HepG2 (cell line): Measurements from ENCODE around the gene NTM. TPM values are rescaled to one million over a fixed set of nuclear protein-coding genes. Genes with fewer than 3 reads are reported as not detected.
"Not testable (repeated sequence)": the region's sequence is repeated elsewhere in the genome, so short reads cannot be mapped to it uniquely, and the experiment has no call there.

Experiments used
- ATAC-seq: fragments of 200-7000 bp; cut with Tn5 transposase; 3 replicates; pipeline ENCODE4 v1.9.1; 2020; ENCODE audit warnings: mild to moderate bottlenecking, moderate library complexity
- BruUV-seq: library from RNA; stranded (reverse); fragments of 400-500 nt; replicated peaks from 2 replicates; lab custom pipeline; 2021; lab: Mats Ljungman, UMichigan
- CTCF ChIA-PET: fragments of 300-600 bp; formaldehyde crosslinking; extraction: SDS; loops from one replicate; lab custom pipeline; 2021; ENCODE audit warnings: low total read pairs, inconsistent platforms, low intra/inter-chr PET ratio; lab: Yijun Ruan, JAX
- POLR2A ChIA-PET: fragments of 350-600 bp; sonication (Branson Sonifier 250); formaldehyde crosslinking; loops from one replicate; lab custom pipeline; 2020; ENCODE audit warnings: antibody characterized with exemption, inconsistent platforms; lab: Yijun Ruan, JAX
- DNase-seq: peaks from one replicate; pipeline ENCODE4 v3.0.0-alpha.2; 2015; ENCODE audit warnings: low spot score
- FAIRE-seq: peaks from 3 replicates; lab custom pipeline; 2011; peaks lifted over from hg19 to GRCh38; lab: Jason Lieb, UNC
- H2AFZ ChIP-seq: one replicate; pipeline ENCODE4 v1.6.1; 2011; ENCODE audit warnings: low read length, inconsistent platforms
- H3K27ac ChIP-seq: fragments of 300-600 bp; 3 replicates; pipeline ENCODE4 v1.8.0; 2011; ENCODE audit warnings: mixed run types, mild to moderate bottlenecking, mixed read lengths, low read length, inconsistent platforms; ENCODE audit not compliant: insufficient read depth; ENCODE audit errors: extremely low read length
- H3K27me3 ChIP-seq, 2 experiments: fragments of 200-600 bp in 1 of 2; 2 replicates in 1 of 2; 3 replicates in 1 of 2; pipeline versions ENCODE4 v1.6.0 to v1.8.0; 2011; ENCODE audit warnings: low read length in 2 of 2, mild to moderate bottlenecking in 2 of 2, moderate library complexity in 2 of 2, inconsistent platforms in 1 of 2; ENCODE audit not compliant: insufficient read depth in 2 of 2, control insufficient read depth in 1 of 2
- H3K36me3 ChIP-seq, 2 experiments: fragments of 200-600 bp in 1 of 2; replicated peaks in 1 of 2; 2 replicates in 1 of 2; 3 replicates in 1 of 2; pipeline versions ENCODE4 v1.5.1 to v1.8.0; 2011; ENCODE audit warnings: low read length in 2 of 2, inconsistent platforms in 1 of 2; ENCODE audit not compliant: insufficient read depth in 2 of 2, control insufficient read depth in 1 of 2
- H3K4me1 ChIP-seq: 2 replicates; pipeline ENCODE4 v1.5.1; 2012; ENCODE audit warnings: low read length, inconsistent platforms; ENCODE audit not compliant: insufficient read depth
- H3K4me2 ChIP-seq: 2 replicates; pipeline ENCODE4 v1.6.0; 2011; ENCODE audit warnings: low read depth, low read length, inconsistent platforms
- H3K4me3 ChIP-seq, 3 experiments: fragments of 200-600 bp in 1 of 3; sonication (generic), shearing (Covaris generic) in 1 of 3; replicated peaks in 1 of 3; 2 replicates each; pipeline ENCODE4 v1.5.1; 2011 to 2016; ENCODE audit warnings: low read length in 3 of 3, inconsistent platforms in 2 of 3, low read depth in 2 of 3, mild to moderate bottlenecking in 2 of 3, control low read depth in 1 of 3, mixed read lengths in 1 of 3; ENCODE audit not compliant: insufficient read depth in 1 of 3
- H3K79me2 ChIP-seq: one replicate; pipeline ENCODE4 v1.6.1; 2011; ENCODE audit warnings: low read length, inconsistent platforms; ENCODE audit not compliant: insufficient read depth
- H3K9ac ChIP-seq: 2 replicates; pipeline ENCODE4 v1.6.0; 2011; ENCODE audit warnings: mild to moderate bottlenecking, low read depth, low read length, inconsistent platforms; ENCODE audit not compliant: insufficient read depth
- H3K9me3 ChIP-seq: 2 replicates; pipeline ENCODE4 v1.5.1; 2012; ENCODE audit warnings: mild to moderate bottlenecking, low read length
- H4K20me1 ChIP-seq: 2 replicates; pipeline ENCODE4 v1.6.0; 2011; ENCODE audit warnings: inconsistent platforms, mild to moderate bottlenecking, low read length, moderate library complexity; ENCODE audit not compliant: insufficient read depth
- GABPB1 ChIP-seq: IDR thresholded peaks from 2 replicates; pipeline ENCODE4 v1.6.1; 2016; ENCODE audit warnings: mild to moderate bottlenecking, missing genetic modification reagents, moderate library complexity, missing compliant biosample characterization
- HNF4A ChIP-seq: sonication (generic); formaldehyde crosslinking; IDR thresholded peaks from 2 replicates; pipeline ENCODE4 v1.4.0; 2020; ENCODE audit warnings: missing genetic modification reagents
- MEIS2 ChIP-seq: sonication (generic); formaldehyde crosslinking; IDR thresholded peaks from 2 replicates; pipeline ENCODE4 v1.9.0; 2021; ENCODE audit warnings: mild to moderate bottlenecking, missing genetic modification reagents
- NCOR1 ChIP-seq: fragments of 200-600 bp; sonication (generic); IDR thresholded peaks from 2 replicates; pipeline ENCODE4 v1.7.0; 2017; ENCODE audit warnings: antibody characterized with exemption, low read length, borderline replicate concordance
- NONO ChIP-seq, 2 experiments: fragments of 450-650 bp in 1 of 2; sonication (generic) in 1 of 2; formaldehyde crosslinking in 1 of 2; IDR thresholded peaks in 1 of 2; conservative IDR thresholded peaks in 1 of 2; 2 replicates each; pipeline versions ENCODE4 v1.6.1 to v1.8.0; 2017 to 2022; ENCODE audit warnings: mild to moderate bottlenecking in 1 of 2, missing genetic modification reagents in 1 of 2, moderate library complexity in 1 of 2
- PHF21A ChIP-seq: sonication (generic); formaldehyde crosslinking; IDR thresholded peaks from 2 replicates; pipeline ENCODE4 v1.5.0; 2020; ENCODE audit warnings: mild to moderate bottlenecking, missing genetic modification reagents
- POGZ ChIP-seq: sonication (generic); formaldehyde crosslinking; IDR thresholded peaks from 2 replicates; pipeline ENCODE4 v1.4.0; 2020; ENCODE audit warnings: mild to moderate bottlenecking, missing genetic modification reagents
- REXO4 ChIP-seq: sonication (generic); formaldehyde crosslinking; IDR thresholded peaks from 2 replicates; pipeline ENCODE4 v1.8.0; 2022; ENCODE audit warnings: missing genetic modification reagents, mild to moderate bottlenecking, borderline replicate concordance
- STAG1 ChIP-seq: sonication (generic); formaldehyde crosslinking; IDR thresholded peaks from 2 replicates; pipeline ENCODE4 v1.4.0; 2020; ENCODE audit warnings: missing genetic modification reagents
- TCF7L2 ChIP-seq: IDR thresholded peaks from 2 replicates; pipeline ENCODE4 v1.6.1; 2011; ENCODE audit warnings: mild to moderate bottlenecking, low read depth, low read length, moderate library complexity
- ZBTB20 ChIP-seq: sonication (generic); formaldehyde crosslinking; IDR thresholded peaks from 2 replicates; pipeline ENCODE4 v1.8.1; 2023; ENCODE audit warnings: missing genetic modification reagents, low read depth, mild to moderate bottlenecking, borderline replicate concordance
- ZFP62 ChIP-seq: sonication (generic); formaldehyde crosslinking; IDR thresholded peaks from 2 replicates; pipeline ENCODE4 v1.4.0; 2020; ENCODE audit warnings: missing genetic modification reagents
- ZNF383 ChIP-seq: sonication (generic); formaldehyde crosslinking; IDR thresholded peaks from 2 replicates; pipeline ENCODE4 v1.4.0; 2020; ENCODE audit warnings: missing genetic modification reagents, mild to moderate bottlenecking, borderline replicate concordance
- ZNF501 ChIP-seq: sonication (generic); formaldehyde crosslinking; IDR thresholded peaks from 2 replicates; pipeline ENCODE4 v1.5.1; 2020; ENCODE audit warnings: mild to moderate bottlenecking, moderate library complexity, missing genetic modification reagents
- ZNF629 ChIP-seq: sonication (generic); formaldehyde crosslinking; conservative IDR thresholded peaks from 2 replicates; pipeline ENCODE4 v1.5.0; 2020; ENCODE audit warnings: missing genetic modification reagents
- ZNF709 ChIP-seq: sonication (generic); formaldehyde crosslinking; IDR thresholded peaks from 2 replicates; pipeline ENCODE4 v1.5.0; 2020; ENCODE audit warnings: mild to moderate bottlenecking, missing genetic modification reagents
- ZNF724P ChIP-seq: sonication (generic); formaldehyde crosslinking; IDR thresholded peaks from 2 replicates; pipeline ENCODE4 v1.8.0; 2022; ENCODE audit warnings: missing genetic modification reagents, borderline replicate concordance
- ZNF891 ChIP-seq: sonication (generic); formaldehyde crosslinking; IDR thresholded peaks from 2 replicates; pipeline ENCODE4 v1.5.0; 2020; ENCODE audit warnings: mild to moderate bottlenecking, missing genetic modification reagents
- WGBS: methylation state at CpG from one replicate; pipeline ENCODE4 v1.1.6; 2017; ENCODE audit warnings: low lambda C conversion rate; 5-methylcytosine and 5-hydroxymethylcytosine counted together
- in situ Hi-C: cut with HindIII; loops from 2 replicates; pipeline ENCODE4 v1.10.0; 2017; ENCODE audit warnings: low pct_unique_long_range_greater_than_20kb; ENCODE audit not compliant: extremely low pct_ligation_motif_present
- intact Hi-C: fragments of 100-400 bp; cut with micrococcal nuclease; formaldehyde crosslinking; loops from one replicate; pipeline ENCODE4 v1.10.0; 2022; ENCODE audit not compliant: unreplicated experiment
- polyA plus RNA-seq, 8 experiments: library from polyadenylated mRNA; depleted of rRNA in 3 of 8; stranded (reverse) in 7 of 8; unstranded in 1 of 8; fragments of >200 nt; fragmentation: Illumina TruSeq in 4 of 8; extraction: Trizol in 4 of 8; gene quantifications; 2 replicates each; pipeline versions ENCODE4 v1.2.1 to v1.2.3, GENCODE V29; 2011 to 2016; ENCODE audit warnings: low read depth in 4 of 8, missing spikeins in 1 of 8, mixed read lengths in 1 of 8; ENCODE audit not compliant: insufficient read depth in 1 of 8
- total RNA-seq, 5 experiments: library from RNA; depleted of rRNA; stranded (reverse); fragments of >200 nt; fragmentation: Illumina TruSeq; extraction: Trizol; gene quantifications; 2 replicates each; pipeline ENCODE4 v1.2.3, GENCODE V29; 2016; ENCODE audit warnings: low read depth in 1 of 5
- TF ChIP-seq, protein P1 (sequence below): fragments of 450-650 bp; IDR thresholded peaks from 2 replicates; pipeline ENCODE4 v1.6.1; 2017

NTM gene
- total and polyA plus RNA-seq, 2 of the 13 experiments (the other 11 are each of a cell fraction or from before 2014, with no cell fraction given), result not detected

DNA sequence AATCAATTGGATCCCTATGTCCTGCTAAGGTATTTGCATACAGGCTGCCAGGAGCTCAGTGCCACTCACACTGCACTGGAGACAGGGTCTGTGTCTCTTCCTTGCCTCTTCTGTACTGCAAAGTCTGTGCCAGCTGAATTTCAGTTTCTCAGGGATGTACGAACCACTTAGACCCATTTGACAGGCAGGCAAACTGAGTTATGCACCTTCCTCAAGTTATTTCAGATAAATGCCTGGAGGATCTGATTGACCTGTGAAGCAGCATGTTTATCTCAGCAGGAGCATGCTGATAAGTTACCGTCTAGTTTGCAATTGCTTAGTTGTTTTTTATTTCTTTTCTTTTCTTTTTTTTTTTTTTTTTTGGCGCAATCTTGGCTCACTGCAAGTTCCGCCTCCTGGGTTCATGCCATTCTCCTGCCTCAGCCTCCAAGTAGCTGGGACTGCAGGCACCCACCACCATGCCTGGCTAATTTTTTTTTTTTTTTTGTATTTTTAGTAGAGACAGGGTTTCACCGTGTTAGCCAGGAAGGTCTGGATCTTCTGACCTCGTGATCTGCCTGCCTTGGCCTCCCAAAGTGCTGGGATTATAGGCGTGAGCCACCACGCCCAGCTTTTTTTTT, 54.0 kb downstream of the NTM start:
- H3K4me3 ChIP-seq, H3K4me2 ChIP-seq, H3K9me3 ChIP-seq, POLR2A ChIA-PET, in situ Hi-C loops, DNase-seq, H3K4me1 ChIP-seq, FAIRE-seq, ATAC-seq, H3K79me2 ChIP-seq, H3K27ac ChIP-seq, BruUV-seq, intact Hi-C loops, H3K9ac ChIP-seq, H2AFZ ChIP-seq, CTCF ChIA-PET, H4K20me1 ChIP-seq, H3K27me3 ChIP-seq: not testable (repeated sequence)
- WGBS, result 21% methylated on average over 7 of the region's 8 CpGs
- TF ChIP-seq ZNF629, result peak; percentile 40
- TF ChIP-seq, all 625 proteins: peak for 1; not testable (repeated sequence) for 624
- H3K36me3 ChIP-seq, result not testable (repeated sequence)

DNA sequence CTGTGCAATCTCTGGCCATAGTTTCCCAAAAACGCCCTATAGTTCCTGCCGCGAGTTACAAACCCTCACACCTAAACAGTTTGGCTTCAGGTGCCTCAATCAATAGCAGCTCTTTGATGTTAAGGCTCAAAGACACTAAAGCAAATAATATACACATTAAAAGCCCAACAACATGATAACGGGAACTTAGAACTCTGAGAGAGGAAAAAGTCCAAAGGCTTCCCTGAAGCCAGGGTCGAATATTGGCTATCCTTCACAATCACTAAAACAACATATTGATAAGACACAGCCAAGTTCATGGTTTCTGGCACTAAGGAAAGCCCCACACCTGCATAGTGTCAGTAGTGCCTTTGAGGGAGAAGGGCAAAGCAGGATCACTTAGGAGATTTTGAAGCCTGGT, 54.9 kb downstream of the NTM start:
- Histone ChIP-seq H3K27ac (no peak overlapping the region), H3K27me3 (0 out of 5 replicates have a peak, but pooled peaks cover 0 to 2% of the 10 kb centered on the region in 2 experiments), H3K36me3 (no peaks in the 10 kb centered on the region), H4K20me1 (no peaks in the 10 kb centered on the region), H3K79me2 (no peaks in the 10 kb centered on the region), H3K9ac (no peak overlapping the region), H2AFZ (no peak overlapping the region), H3K4me3 (no peak overlapping the region), H3K4me1 (no peaks in the 10 kb centered on the region; the same call in 1 of the 2 replicates), H3K9me3 (no peaks in the 10 kb centered on the region), H3K4me2 (no peak overlapping the region)
- ATAC-seq, result peak; percentile 62
- CTCF ChIA-PET, result no interaction called here
- FAIRE-seq, result no peak
- DNase-seq, result peak; percentile 14
- intact Hi-C loops, result no loop called here
- POLR2A ChIA-PET, result no interaction called here
- in situ Hi-C loops, result no loop called here
- 0% methylated on average over 5 of the region's 5 CpGs for WGBS
- no TSS peak for BruUV-seq
- TF ChIP-seq ZBTB20 (CRISPR knock-in tag) (no peak), STAG1 (CRISPR knock-in tag) (no peak), ZNF383 (CRISPR knock-in tag) (no peak), MEIS2 (CRISPR knock-in tag) (no peak), TCF7L2 (peak; percentile 72), HNF4A (peak; percentile 46), ZNF501 (no peak), PHF21A (CRISPR knock-in tag) (no peak), NCOR1 (no peak; the same call in 1 of the 2 replicates), REXO4 (CRISPR knock-in tag) (no peak), ZFP62 (CRISPR knock-in tag) (no peak), ZNF724P (CRISPR knock-in tag) (no peak), GABPB1 (CRISPR knock-in tag) (no peak), ZNF709 (CRISPR knock-in tag) (no peak), NONO (IDR thresholded peaks at IDR 0.05) (no peak), NONO (CRISPR knock-in tag; conservative IDR thresholded peaks at IDR 0.05) (no peak), ZNF891 (CRISPR knock-in tag) (no peak), POGZ (CRISPR knock-in tag) (no peak)
- TF ChIP-seq, protein P1, sequence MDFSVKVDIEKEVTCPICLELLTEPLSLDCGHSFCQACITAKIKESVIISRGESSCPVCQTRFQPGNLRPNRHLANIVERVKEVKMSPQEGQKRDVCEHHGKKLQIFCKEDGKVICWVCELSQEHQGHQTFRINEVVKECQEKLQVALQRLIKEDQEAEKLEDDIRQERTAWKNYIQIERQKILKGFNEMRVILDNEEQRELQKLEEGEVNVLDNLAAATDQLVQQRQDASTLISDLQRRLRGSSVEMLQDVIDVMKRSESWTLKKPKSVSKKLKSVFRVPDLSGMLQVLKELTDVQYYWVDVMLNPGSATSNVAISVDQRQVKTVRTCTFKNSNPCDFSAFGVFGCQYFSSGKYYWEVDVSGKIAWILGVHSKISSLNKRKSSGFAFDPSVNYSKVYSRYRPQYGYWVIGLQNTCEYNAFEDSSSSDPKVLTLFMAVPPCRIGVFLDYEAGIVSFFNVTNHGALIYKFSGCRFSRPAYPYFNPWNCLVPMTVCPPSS, result no peak
